22Rv1 (cell line): ENCODE results near the gene FREM2.

Experiments
- H3K27ac ChIP-seq: fragments of 450-650 bp; 2 replicates; pipeline ENCODE4 v1.5.1; 2017
- ZFX ChIP-seq: fragments of 450-650 bp; IDR thresholded peaks from 2 replicates; pipeline ENCODE4 v1.6.1; 2017; ENCODE audit warnings: antibody characterized with exemption, borderline replicate concordance
- TF ChIP-seq, protein P1 (sequence below): fragments of 450-650 bp; IDR thresholded peaks from 2 replicates; pipeline ENCODE4 v1.5.1; 2017; ENCODE audit warnings: mild to moderate bottlenecking

The FREM2 gene

GRCh38 chr13:38854226-38854625 is 167.3 kb downstream of the FREM2 start:
- H3K27ac ChIP-seq, result no peak overlapping the region
- no peak for TF ChIP-seq ZFX
- TF ChIP-seq, protein P1, sequence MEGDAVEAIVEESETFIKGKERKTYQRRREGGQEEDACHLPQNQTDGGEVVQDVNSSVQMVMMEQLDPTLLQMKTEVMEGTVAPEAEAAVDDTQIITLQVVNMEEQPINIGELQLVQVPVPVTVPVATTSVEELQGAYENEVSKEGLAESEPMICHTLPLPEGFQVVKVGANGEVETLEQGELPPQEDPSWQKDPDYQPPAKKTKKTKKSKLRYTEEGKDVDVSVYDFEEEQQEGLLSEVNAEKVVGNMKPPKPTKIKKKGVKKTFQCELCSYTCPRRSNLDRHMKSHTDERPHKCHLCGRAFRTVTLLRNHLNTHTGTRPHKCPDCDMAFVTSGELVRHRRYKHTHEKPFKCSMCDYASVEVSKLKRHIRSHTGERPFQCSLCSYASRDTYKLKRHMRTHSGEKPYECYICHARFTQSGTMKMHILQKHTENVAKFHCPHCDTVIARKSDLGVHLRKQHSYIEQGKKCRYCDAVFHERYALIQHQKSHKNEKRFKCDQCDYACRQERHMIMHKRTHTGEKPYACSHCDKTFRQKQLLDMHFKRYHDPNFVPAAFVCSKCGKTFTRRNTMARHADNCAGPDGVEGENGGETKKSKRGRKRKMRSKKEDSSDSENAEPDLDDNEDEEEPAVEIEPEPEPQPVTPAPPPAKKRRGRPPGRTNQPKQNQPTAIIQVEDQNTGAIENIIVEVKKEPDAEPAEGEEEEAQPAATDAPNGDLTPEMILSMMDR, result no peak

DNA sequence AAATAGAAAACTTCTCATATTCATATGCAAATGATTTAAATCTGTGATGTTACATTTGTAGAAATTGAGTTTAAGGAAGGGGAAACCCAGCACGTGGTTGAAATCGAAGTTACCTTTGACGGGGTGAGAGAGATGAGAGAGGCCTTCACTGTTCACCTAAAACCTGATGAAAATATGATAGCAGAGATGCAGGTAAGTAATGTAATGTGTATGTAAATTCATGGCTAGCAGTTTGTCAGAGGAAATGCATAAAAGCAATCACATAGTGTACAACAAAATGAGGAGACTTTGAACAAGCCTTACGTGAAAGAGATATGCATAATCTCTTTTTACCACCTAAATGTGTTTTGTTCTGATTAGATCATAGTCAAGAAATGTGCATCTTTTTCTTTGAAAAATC is 169.2 kb downstream of the FREM2 start:
- no peak overlapping the region for H3K27ac ChIP-seq
- TF ChIP-seq ZFX, result no peak
- TF ChIP-seq, protein P1, result no peak

GRCh38 chr13:38862443-38862842 is 175.6 kb downstream of the FREM2 start:
- TF ChIP-seq, protein P1, result no peak
- TF ChIP-seq ZFX, result no peak
- H3K27ac ChIP-seq, result no peak overlapping the region

DNA sequence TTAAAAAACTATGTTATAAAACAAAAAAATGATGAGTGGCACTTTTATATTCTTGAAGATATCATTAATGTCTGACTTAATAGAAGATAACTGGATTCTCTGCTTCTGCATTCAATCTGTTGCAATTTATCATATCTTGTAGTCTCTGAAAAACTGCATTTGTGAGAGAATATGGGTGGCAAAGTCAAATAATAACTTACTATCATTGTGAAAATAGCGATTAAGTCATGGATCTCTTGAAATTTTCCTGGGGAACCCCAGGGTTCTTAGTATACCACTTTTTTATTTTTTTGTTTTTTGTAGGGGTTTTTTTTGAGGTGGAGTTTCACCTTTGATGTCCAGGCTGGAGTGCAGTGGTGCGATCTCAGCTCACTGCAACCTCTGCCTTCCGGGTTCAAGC is 176.7 kb downstream of the FREM2 start:
- H3K27ac ChIP-seq, result no peak overlapping the region
- TF ChIP-seq, protein P1, result no peak

GRCh38 chr13:38866649-38867048 is 179.8 kb downstream of the FREM2 start:
- no peak overlapping the region for H3K27ac ChIP-seq
- TF ChIP-seq ZFX, result no peak
- TF ChIP-seq, protein P1, result peak; percentile 18; the same call in 1 of the 2 replicates

GRCh38 chr13:38868399-38868798 is 181.5 kb downstream of the FREM2 start:
- no peak for TF ChIP-seq ZFX
- TF ChIP-seq, protein P1, result no peak
- H3K27ac ChIP-seq, result no peak overlapping the region

DNA sequence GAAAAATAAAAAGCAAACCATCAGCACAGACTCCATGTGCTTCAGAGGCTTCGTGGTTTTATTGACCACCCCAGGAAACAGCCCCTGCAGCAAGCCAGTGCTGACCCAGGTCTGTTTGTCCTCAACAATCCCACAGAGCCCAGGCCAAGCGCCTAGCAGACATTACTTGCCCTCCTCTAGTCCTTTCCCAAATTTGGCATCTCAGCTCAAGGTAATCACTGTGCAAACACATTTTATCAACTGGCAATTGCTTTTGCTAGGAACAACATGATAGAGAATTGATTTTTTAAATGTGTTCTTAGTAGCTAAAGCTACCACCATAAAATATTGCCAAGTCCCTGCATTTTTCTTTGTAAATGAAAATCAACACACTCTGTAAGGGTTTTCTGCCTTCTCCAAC is 182.0 kb downstream of the FREM2 start:
- H3K27ac ChIP-seq, result no peak overlapping the region
- no peak for TF ChIP-seq ZFX
- TF ChIP-seq, protein P1, result no peak
